GM21825 (cell line): ENCODE measurements around the gene SLC25A13.

Experiments
- ATAC-seq: cut with Tn5 transposase; IDR thresholded peaks from one replicate; pipeline ENCODE4 v1.9.1; 2021; ENCODE audit warnings: mild to moderate bottlenecking, moderate library complexity; ENCODE audit not compliant: unreplicated experiment

Gene SLC25A13

GRCh38 chr7:96104984-96105383 is 216.9 kb downstream of the SLC25A13 start:
- no peak for ATAC-seq

- ATAC-seq: no peak
These were observed 219.6 kb downstream of the SLC25A13 start for GRCh38 chr7:96102096-96102811.

GRCh38 chr7:96100737-96101136 is 221.2 kb downstream of the SLC25A13 start:
- ATAC-seq: no peak

GRCh38 chr7:96097835-96098234 is 224.1 kb downstream of the SLC25A13 start:
- ATAC-seq: no peak

- ATAC-seq: no peak
These were observed 228.5 kb downstream of the SLC25A13 start for GRCh38 chr7:96093435-96093834.

- ATAC-seq: no peak
These were observed 231.1 kb downstream of the SLC25A13 start for GRCh38 chr7:96090756-96091155.

- no peak for ATAC-seq
These were observed 232.4 kb downstream of the SLC25A13 start for GRCh38 chr7:96089511-96089910.

- ATAC-seq: no peak
These were observed 233.3 kb downstream of the SLC25A13 start for GRCh38 chr7:96088579-96088978.

GRCh38 chr7:96085953-96086352 is 235.9 kb downstream of the SLC25A13 start:
- no peak for ATAC-seq

GRCh38 chr7:96084881-96085553 is 236.9 kb downstream of the SLC25A13 start:
- ATAC-seq: no peak

- ATAC-seq: no peak
These were observed 241.9 kb downstream of the SLC25A13 start for GRCh38 chr7:96080027-96080426.

- no peak for ATAC-seq
These were observed 245.6 kb downstream of the SLC25A13 start for GRCh38 chr7:96076350-96076707.

- ATAC-seq: no peak
These were observed 246.2 kb downstream of the SLC25A13 start for GRCh38 chr7:96075510-96076349.

GRCh38 chr7:96074871-96075270 is 247.0 kb downstream of the SLC25A13 start:
- ATAC-seq: no peak
